ENCODE data around the gene TBX2.

Gene TBX2

DNA sequence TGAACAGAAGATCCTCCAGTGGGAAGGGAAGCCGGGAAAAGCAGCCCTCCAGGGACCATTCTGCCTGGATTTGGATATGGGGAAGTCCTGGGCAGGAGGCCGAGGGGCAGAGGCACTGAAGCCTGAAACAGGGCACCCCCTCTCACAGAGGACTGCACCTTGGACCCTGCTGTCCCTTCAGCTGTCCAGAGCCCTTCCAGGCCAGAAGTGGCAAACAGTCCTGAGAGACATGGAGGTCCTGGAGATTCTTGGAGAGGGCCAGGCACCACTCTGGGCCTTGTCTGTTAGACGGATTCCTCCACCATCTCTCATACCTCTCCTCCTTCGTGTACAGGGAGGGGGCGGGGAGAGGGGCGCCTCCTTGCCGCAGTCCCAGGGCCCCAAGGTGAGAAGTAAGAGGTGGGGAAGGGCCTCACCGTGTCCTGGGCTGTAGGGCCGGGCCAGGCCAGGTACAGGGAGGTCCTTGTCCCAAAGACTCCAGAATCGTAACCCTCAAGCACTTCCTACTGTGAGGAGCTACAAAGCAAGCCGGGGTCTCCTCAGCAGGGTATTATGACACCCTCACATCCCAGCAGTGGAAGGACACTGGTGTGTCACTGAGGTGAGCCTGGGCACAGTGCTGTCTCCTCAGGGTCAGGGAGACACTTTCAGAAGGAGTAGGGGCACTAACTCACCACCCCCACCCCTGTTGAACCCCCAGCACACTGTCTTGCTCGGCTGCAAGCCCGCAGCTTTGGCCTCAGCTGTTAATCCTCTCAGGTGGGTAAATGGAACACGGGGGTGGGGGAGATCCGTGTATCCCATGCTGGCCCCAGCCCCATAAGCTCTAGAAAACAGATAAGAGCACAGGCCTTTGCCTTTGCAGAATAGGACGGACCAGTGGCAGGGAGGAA, 16.6 kb upstream of the TBX2 start:
- TF ChIP-seq, protein P1, sequence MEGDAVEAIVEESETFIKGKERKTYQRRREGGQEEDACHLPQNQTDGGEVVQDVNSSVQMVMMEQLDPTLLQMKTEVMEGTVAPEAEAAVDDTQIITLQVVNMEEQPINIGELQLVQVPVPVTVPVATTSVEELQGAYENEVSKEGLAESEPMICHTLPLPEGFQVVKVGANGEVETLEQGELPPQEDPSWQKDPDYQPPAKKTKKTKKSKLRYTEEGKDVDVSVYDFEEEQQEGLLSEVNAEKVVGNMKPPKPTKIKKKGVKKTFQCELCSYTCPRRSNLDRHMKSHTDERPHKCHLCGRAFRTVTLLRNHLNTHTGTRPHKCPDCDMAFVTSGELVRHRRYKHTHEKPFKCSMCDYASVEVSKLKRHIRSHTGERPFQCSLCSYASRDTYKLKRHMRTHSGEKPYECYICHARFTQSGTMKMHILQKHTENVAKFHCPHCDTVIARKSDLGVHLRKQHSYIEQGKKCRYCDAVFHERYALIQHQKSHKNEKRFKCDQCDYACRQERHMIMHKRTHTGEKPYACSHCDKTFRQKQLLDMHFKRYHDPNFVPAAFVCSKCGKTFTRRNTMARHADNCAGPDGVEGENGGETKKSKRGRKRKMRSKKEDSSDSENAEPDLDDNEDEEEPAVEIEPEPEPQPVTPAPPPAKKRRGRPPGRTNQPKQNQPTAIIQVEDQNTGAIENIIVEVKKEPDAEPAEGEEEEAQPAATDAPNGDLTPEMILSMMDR (conservative IDR thresholded peaks at IDR 0.05; ENCODE audit: low read depth), result no peak
- ChIA-PET POLR2A (ENCODE audit: low non-redundant PET) (no interaction called here), CTCF (no interaction called here)
- DNase-seq (ENCODE audit: low spot score), result no peak
- no peak overlapping the region for H3K27ac ChIP-seq

DNA sequence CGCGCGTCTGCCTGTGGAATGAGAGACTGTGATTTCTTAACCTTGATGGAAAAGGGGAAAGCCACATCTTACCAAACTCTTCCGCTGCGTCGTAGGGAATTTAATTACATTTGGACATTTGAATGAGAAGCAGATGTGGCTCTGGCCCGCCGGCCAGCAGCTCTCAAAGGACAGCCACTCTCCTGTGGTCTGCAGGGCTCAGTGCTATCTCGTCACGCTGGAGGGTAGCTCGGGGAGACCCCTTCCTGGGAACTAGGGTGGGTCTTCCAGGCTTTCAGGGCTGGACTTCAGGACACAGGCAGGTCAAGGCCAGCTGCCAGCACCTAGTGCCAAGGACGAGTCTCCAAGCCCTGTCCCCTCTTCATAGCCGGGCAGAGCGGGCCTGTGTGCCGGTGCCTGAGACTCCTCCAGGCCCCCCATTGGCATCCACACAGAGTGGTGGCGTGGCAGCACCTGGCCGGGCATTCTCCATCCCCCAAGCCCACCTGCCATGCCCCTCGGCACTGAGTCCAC, 15.9 kb upstream of the TBX2 start:
- POLR2A ChIA-PET (ENCODE audit: low non-redundant PET), result no interaction called here
- no peak for DNase-seq (ENCODE audit: low spot score)
- CTCF ChIA-PET, result no interaction called here
- TF ChIP-seq, protein P1 (conservative IDR thresholded peaks at IDR 0.05; ENCODE audit: low read depth), result no peak
- H3K27ac ChIP-seq, result no peak overlapping the region

DNA sequence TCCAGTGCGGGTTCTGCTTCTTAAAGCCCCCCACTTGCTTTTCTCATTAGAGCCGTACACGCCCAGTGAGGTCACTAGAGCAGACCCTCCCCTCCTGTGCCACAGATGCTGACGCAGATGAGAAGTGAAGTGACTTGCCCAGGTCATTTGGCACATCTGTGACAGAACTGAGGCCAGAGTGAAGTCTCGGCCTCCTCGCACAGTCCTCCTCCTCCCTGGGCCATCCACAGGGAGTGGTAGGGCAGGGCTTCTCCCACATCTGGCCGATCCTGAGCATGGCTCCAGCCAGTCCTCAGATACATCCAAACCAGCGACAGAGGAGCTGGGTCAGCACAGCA, 15.3 kb upstream of the TBX2 start:
- no peak for DNase-seq (ENCODE audit: low spot score)
- TF ChIP-seq, protein P1 (conservative IDR thresholded peaks at IDR 0.05; ENCODE audit: low read depth), result no peak
- no peak overlapping the region for H3K27ac ChIP-seq
- CTCF ChIA-PET, result no interaction called here
- POLR2A ChIA-PET (ENCODE audit: low non-redundant PET), result no interaction called here

DNA sequence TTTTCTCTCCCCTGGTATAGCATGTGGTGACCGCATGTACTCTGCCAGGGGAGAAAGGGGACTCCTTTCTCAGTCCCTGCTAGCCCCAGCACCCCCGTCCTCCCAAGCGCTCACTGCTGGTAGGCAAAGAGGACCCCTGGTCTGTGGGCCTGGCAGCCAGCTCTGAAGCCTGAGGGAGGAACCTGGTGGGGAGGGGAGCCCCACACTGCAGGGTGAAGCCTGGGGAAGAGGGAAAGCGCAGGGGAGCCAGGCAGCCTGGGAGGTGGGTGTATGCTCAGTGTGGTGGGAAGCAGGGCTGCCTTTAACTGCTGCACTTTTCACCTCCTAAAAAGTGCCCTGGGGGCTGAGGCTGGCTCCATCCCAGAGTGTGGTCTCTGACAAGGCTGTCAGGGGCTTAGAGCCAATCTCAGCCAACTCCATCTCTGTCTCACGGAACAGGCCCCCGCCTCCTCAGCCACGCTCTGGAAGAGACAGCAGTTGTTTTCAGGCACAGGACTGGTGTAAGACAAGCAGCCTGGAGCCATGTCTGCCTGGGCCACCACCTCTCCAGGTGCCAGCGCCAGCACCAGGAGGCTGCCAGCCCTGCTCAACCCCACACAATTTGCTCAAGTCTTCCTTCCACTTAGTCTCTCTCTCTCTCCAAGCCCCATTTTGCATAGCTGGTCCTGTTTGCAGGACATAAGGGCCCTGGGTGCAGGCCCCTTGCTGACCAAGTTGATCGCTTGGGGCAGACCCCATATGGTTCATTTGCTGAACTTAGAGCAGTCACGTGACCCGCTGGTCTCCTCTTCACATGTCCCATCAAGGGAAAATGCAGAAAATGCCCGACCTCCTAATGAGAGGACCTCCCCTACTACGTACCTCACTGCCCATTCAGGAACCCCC, 14.7 kb upstream of the TBX2 start:
- TF ChIP-seq, protein P1 (conservative IDR thresholded peaks at IDR 0.05; ENCODE audit: low read depth), result no peak
- CTCF ChIA-PET, result no interaction called here
- no peak overlapping the region for H3K27ac ChIP-seq
- POLR2A ChIA-PET (ENCODE audit: low non-redundant PET), result no interaction called here
- DNase-seq (ENCODE audit: low spot score), result no peak

DNA sequence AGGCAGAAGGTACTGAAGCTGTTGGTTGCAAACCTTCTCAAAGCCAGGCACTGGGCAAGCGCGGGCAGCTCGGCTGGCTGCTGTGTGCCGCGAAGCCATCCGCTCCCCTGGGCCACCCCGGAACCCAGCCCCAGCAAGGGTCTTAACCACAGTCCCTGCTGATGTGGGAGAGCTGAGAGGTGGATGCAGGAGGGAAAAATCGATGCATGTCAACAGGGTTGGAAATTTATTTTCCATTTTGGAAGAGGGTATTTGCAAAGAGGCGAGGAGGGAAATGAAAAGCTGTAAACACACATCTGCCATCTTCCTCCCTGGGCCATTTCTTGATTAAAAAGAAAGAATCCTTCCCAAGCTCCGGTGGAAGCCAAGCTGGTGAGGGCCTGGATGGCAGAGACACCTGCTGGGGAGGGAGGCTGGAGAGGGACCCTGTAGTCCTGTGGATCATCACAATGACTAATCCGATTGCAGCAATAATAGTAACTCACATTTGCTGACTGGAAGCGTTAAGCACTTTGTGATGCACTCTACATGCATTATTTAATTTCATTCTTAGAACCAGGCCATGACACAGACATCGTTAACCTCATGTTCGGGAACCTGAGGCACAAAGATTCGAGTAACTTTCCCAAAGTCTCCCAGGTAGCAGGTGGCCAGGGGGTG, 13.9 kb upstream of the TBX2 start:
- ChIA-PET POLR2A (ENCODE audit: low non-redundant PET) (no interaction called here), CTCF (no interaction called here)
- H3K27ac ChIP-seq, result no peak overlapping the region
- no peak for DNase-seq (ENCODE audit: low spot score)
- TF ChIP-seq, protein P1 (conservative IDR thresholded peaks at IDR 0.05; ENCODE audit: low read depth), result no peak

DNA sequence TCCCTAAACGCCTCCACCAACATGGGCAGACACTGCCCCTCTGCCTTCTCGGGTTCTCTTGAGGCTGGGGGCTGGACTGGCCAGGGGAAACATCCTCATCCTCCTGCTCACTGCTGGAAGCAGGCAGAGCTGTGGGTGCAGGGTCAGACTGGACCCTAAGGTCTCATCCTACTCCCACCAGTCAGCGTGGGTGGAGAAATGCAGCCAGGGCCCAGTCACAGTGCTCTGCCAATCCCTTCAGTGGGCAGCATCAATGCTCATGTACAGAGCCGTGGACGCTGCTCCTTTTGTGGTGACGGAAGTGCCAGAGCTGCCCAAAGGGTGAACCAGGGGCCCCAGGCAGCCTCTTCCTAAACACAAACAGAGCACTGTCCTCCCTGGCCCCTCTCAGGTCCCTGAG, 13.4 kb upstream of the TBX2 start:
- POLR2A ChIA-PET (ENCODE audit: low non-redundant PET), result no interaction called here
- TF ChIP-seq, protein P1 (conservative IDR thresholded peaks at IDR 0.05; ENCODE audit: low read depth), result no peak

More for the DNA sequence above, 13.4 kb upstream of the TBX2 start:
- CTCF ChIA-PET, result no interaction called here
- DNase-seq (ENCODE audit: low spot score), result no peak
- H3K27ac ChIP-seq, result no peak overlapping the region
